ENCODE results near the gene ZEB2. TPM values are rescaled to one million over a fixed set of nuclear protein-coding genes. Genes with fewer than 3 reads are reported as not detected.

The ZEB2 gene
- total RNA-seq, 2 donors from 2014 or later = 118 to 131 TPM

DNA sequence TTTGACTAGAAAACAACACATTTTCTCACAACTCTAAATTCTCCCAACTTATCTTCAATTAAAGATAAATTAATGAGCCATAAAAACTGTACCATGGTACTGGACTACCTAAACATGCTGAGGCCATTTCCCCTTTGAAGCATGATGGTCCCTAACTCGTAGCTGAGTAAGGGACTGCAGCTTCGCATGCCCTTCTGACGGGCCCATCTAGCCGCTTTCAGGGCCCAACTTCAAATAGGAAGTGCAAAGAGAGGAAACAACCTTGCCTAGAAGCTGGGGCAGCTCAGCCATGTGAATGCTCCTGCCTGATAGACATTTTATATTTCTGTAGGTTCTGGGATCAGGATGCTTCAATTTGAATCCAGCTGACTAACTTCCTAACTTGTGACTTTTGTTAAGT, 72.4 kb downstream of the ZEB2 start:
- ATAC-seq = no peak
- DNase-seq = no peak
- intact Hi-C loops (cut with DNase I) = loop anchor here in 1 of 2 donors (5.0 kb wide), 1 partner anchor 65 kb away; no protein-coding TSS in a partner anchor

DNA sequence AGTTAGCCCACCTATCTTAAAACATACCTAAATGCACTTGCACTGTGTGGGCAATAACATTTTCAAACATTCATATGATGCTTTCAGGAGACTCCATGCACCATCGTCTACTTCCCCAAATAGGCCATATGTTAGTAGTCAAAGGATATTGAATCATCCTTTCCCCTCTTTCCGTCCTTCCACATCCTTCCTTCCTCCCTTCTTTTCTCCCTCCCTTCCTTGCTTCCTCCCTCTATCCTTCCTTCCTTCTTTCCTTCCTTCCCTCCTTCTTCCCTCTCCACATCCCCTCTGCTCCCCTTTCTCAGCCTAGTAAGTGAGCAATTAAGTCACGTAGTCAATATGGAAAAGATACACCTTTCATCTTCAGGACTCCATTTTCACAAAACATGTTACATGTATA, 73.8 kb downstream of the ZEB2 start:
- no peak for DNase-seq
- no peak for ATAC-seq
- intact Hi-C loops (cut with DNase I) = loop anchor here in 1 of 2 donors (5.0 kb wide), 1 partner anchor 66 kb away; no protein-coding TSS in a partner anchor

GRCh38 chr2:144445196-144445595, 74.7 kb downstream of the ZEB2 start:
- no peak for ATAC-seq
- intact Hi-C loops (cut with DNase I) = loop anchor here in 1 of 2 donors (5.0 kb wide), 1 partner anchor 67 kb away; no protein-coding TSS in a partner anchor
- no peak for DNase-seq

DNA sequence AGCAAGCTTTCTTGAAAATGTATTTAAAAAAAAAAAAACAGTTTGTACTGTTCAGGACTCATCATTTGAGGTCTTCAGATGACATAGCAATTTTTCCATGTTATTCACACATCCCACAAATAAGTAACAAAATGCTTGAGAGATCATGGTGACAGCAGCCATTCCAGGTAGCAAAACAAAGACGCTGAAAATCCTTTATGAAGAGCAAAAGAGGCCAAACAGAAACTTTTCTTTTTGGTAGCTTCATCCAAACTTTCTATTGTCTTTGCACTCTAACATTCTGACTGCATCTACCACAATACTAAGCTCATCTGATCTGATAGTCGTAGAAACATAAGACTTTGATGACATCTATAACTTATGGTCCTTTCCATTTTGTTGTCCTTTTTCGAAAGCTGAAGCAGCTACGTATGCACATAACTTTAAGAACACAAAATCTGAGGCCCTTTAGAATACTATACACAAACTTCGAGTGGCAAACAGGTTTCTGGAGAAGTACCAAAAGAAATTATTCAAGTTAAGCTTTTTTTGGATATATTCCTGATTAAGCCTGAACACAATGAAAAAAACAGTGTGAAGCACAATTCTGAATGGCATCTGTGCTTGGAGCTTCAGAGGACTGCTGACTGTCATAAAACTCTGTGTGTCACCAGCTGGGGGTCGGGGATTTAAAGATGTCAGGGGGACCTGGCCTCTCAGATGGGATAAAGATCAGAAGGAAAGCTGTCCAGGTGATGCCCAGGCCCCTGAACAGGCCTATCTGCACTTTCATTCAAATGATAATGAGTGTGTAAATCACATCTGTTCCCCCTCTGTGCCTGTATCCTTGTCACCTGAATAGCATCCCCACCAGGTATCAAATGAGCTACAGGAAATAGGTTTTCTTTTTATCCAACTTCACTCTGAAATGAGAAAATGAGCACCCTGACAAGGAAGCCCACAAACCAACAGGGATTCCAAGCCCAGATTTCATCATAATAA, 75.8 kb downstream of the ZEB2 start:
- ATAC-seq = no peak
- intact Hi-C loops (cut with DNase I) = no loop called here
- DNase-seq = no peak

DNA sequence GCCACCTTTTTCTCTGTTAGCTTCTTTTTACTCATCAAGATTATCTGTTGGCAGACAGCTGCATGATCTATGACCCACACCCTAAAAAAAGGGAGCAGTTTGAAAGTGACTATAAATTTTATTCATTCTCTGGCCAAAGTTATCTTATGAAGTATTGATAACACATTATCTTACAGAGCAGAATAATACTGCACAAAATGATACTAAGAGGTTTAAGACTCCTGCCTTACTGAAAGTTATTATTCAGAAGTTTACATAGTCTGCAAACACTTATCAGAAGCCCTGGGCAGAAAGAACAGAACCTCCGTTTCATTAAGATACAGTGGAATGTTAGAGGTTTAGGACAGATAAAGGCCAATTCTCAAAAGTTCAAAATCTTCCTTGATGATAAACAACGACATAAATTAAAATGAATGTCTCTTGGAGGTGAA, 78.2 kb downstream of the ZEB2 start:
- intact Hi-C loops (cut with DNase I) = no loop called here
- ATAC-seq (no peak), DNase-seq (no peak)

DNA sequence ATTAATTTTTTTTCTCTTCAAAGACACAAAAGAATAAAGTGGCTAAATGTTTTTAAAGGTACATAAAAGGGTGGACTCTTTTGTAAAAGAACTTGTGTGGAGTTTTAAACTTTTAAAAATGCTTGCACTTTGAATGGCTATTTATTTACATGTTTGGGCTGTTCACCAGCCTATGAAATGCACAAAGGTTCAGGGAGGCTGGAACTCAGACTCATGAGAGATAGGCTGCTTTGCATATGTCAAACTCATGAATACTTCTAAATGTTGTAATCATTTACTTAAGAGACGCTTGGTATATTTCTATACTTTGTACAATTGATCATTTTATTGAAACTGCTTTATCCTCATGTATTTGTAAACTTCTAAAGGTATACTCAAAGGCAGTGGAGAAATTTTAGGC, 79.9 kb downstream of the ZEB2 start:
- intact Hi-C loops (cut with DNase I) = no loop called here
- ATAC-seq (no peak), DNase-seq (no peak)

DNA sequence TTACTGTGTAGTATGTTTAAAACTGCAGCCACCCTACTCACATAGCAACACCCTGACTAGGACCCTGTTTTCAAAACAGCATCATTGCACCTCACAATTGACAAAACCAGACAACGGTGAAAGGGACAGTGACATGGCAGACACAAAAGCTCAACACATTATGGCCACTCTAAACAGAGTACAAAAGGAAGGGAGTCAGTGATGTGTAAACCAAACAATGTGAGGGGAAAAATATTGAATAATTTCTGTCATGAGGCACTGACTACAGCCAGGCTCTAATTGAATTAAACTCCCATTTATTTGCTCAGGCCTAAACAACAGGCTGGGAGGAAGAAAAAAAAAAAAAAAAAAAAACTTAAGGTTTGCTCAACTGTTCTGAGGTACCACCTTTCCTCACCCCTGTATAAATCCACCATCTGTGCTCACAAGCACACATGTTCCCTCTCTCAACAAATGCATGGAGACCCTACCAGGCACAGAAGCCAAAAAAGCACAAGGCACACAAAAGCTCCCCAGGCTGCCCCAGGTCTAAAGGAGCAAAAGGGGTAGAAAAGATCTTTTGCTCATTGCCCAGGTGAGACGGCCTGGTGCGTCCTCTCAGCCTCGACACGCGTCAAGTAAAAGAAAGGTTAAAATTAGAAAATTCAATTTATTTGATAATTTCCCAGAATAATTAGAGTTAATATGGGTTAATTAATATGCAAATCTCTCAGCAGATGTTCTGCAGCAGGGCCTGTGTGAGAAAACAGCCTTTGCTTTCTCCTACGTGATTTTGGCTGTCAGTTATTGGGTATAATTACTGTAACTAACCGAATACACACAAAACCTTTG, 80.9 kb downstream of the ZEB2 start:
- ATAC-seq (no peak), DNase-seq (no peak)
- intact Hi-C loops (cut with DNase I) = no loop called here

DNA sequence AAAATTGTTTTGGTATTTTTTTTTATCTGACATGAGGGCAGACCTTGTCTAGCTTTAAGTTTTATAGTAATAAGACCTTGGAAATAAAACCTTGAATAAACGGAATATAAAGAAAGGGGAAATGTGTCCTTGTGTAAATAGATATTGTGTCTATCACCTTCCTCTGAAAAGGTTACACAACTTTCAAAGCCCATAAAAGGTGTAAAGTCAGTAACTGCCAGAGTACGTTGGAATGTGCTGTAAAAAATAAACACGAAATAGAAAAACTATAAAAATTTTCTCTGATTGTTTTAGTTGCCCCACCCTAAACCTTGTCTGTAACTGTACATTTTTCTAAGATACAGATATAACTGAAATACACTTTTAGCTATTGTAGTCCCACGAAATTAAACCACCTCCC, 82.3 kb downstream of the ZEB2 start:
- intact Hi-C loops (cut with DNase I) = no loop called here
- ATAC-seq = no peak
- DNase-seq = no peak

- intact Hi-C loops (cut with DNase I) = no loop called here
- ATAC-seq = no peak
- DNase-seq = no peak
These were observed 85.3 kb downstream of the ZEB2 start for GRCh38 chr2:144434425-144435222.

GRCh38 chr2:144432921-144433320, 87.0 kb downstream of the ZEB2 start:
- intact Hi-C loops (cut with DNase I) = no loop called here
- ATAC-seq = no peak
- DNase-seq = no peak

GRCh38 chr2:144431998-144432397, 87.9 kb downstream of the ZEB2 start:
- intact Hi-C loops (cut with DNase I) = no loop called here
- DNase-seq = no peak
- no peak for ATAC-seq

- ATAC-seq = peak in 1 of 2 donors; percentile 4
- no peak for DNase-seq
- intact Hi-C loops (cut with DNase I) = no loop called here
These were observed 88.5 kb downstream of the ZEB2 start for GRCh38 chr2:144431392-144431783.

DNA sequence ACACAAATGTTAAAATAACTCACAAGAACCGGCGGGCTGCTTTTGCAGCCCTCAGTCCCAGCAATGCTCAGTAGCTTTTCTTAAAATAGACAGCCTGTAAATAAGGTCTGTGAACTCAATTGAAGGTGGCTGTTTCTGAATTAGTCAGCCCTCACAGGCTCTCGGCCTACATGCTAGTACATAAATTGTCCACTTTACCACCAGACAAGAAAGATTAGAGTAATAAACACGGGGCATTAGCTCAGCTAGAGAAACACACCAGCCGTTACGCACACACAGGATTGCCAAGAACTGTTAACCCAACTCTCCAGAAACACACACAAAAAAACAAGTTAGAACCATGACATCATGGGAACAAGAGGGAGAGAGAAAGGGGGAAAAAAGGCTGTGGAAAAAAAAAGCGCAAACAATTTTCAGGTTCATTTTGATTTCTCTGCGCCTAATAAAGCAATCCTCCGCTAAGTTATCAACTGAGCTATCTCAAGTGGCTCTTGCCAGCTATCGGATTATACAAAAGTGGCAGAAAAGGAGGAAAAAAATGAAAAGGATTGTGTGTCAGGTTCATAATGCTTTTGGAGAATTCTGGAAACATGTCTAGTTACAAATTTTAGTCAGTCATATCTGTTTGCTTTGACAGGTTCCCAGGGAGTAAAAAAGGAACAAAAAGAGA, 89.1 kb downstream of the ZEB2 start:
- peak; percentile 35 for DNase-seq

GRCh38 chr2:144429396-144430112, 90.4 kb downstream of the ZEB2 start:
- intact Hi-C loops (cut with DNase I) = no loop called here
- DNase-seq (no peak), ATAC-seq (peak in 1 of 2 donors; percentile 6)

More for the DNA sequence above, 89.1 kb downstream of the ZEB2 start:
- intact Hi-C loops (cut with DNase I) = no loop called here
- ATAC-seq = peak; percentile 64 to 84

DNA sequence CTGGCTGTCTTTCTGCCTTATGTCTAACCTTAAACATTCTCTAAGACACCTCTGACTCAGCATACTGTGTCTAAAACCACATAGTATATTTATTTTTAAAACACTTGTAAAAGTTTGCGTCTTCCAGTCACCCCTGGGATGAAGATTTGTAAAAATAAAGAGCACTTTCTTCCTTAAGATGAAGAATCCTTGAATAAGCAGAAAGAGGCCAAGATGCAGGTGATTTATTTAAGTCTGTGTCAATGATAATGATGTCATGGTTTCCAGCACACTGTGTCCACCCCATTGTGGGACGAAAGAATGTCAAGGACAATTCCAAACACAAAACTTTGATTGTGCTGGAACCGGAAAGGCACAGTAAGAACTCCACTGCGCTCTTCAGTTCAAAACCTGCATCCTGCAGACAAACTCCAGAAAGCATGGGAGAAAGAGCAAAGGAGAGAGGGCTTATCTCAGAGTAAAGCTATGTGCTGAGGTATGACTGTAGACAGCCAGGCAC, 92.9 kb downstream of the ZEB2 start:
- peak; percentile 16 for DNase-seq
- intact Hi-C loops (cut with DNase I) = no loop called here
- peak; percentile 48 to 49 for ATAC-seq

DNA sequence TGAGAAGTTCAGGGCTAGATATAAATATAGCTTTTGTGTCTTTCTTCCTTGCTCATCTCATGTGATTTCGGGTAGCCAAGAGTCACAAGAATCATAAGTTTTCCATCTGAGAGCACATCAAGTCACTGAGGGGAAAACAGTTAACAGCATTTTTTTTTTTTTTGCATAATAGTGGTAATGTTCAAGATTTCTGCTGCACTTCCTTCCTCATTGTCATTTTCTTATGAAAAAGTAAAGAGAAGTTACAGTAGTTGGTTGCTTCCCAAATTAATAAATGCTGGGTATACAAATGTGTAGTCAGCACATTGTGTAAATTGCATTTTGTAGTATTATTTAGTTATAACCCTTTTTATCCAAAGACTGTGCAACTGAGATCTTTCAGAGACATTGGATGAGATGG, 93.6 kb downstream of the ZEB2 start:
- DNase-seq (no peak), ATAC-seq (no peak)
- intact Hi-C loops (cut with DNase I) = no loop called here

DNA sequence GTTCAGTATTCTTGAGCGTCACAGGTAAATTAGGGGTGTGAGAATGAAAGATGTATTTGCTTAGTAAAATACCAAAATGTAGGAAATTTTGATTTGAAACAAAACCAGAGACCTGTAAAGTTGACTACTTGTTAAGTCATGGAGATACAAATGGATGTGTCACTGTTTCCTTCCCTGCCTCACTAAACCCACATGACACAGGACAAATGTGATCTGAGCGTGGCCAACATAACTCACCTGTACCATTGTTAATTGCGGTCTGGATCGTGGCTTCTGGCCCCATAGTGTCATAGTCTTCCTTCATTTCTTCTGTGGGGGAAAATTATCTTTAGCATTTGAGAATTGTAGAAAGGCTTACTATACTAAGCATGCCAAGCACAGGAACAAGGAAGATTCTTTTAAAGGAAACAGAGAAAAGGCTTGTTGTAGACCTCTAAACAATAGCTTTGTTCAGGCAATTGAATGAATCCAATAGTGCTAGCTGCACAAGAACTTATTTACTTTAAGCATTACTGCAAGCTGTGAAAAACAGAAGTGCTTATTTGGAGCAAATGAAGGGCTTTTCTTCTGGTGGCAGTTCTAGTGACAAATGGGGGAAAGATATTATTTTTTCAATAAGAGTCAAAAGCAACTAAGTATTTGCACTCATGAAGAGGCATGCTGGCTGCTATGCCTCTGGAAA, 95.2 kb downstream of the ZEB2 start:
- no peak for DNase-seq
- ATAC-seq = no peak
- intact Hi-C loops (cut with DNase I) = no loop called here

All from left cardiac atrium (tissue), 4 donors.